HG03097 (cell line): Measurements from ENCODE around the gene GTF2I.
"Not testable (repeated sequence)": the region's sequence is repeated elsewhere in the genome, so short reads cannot be mapped to it uniquely, and the experiment has no call there.

ENCODE experiments used
- ATAC-seq: cut with Tn5 transposase; IDR thresholded peaks from one replicate; pipeline ENCODE4 v1.9.1; 2021; ENCODE audit not compliant: unreplicated experiment, low FRiP score

The GTF2I gene

DNA sequence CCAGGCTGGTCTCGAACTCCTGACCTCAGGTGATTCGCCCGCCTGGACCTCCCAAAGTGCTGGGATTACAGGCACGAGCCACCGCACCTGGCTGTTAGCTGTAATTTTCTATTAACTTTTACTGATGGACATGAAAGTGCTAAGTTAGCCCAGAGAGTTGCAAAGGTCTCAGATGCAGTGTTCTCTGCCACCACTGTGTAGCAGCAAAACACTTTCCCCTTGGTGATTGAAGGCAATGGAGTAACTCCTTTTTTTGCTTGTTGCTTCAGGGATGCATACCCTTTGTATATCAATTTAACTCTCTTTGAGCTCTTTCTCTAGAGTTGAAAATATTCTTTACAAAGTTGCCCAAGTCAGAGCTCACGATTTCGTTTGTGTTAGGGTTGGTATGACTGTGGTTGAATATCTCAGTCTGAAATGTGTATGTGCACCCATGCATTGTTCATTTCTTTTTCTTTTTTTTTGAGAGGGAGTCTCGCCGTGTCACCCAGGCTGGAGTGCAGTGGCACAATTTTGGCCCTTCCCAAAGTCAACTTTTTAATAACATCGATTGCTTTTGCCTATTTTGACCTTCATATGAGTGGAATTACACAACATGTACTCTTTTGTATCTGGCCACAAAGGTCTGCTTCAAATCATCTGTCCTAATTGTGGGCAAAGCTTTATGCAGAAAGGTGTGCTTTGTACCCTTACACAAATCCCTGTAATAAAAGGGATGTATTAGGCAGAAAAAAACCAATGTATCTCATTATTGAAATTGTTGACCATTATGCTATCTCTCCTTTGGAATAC lies 52.6 kb downstream of the GTF2I start:
- ATAC-seq = no peak

DNA sequence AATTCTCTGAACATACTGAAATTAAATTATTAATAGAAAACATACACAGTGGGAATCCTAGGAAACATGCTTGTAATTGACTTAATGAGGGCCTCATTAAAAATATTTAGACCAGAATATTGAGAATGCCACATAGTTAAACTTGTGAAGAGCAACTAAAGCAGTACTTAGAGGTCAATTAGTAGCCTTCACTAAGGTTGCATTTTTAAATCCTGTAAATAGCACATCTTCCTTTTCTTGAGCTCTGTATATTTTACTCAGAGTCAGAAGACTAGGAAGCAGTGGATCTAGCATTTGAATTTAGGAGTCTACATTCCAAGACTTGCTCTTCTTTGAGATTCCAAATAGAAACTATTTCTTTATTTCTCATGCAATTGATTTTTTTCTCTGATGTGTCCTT lies 56.0 kb downstream of the GTF2I start:
- ATAC-seq = no peak

DNA sequence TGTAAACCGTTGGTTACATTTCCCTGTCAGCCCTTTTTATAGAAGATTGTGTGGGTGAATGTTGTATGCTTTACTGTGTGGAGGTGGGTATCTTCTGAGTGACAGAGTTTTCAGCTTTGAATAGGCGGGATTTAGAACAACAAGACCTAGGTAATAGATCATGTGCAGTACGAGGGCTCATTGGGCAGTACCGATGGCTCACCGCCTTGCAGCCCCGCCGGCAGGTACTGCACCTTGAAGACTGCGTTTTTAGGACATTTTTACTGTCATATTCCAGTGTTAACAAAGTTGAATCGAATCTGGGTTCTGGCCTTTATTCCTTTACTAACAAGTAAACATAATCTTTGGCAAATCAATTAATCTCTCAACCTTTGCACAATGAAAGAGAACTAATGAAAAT lies 60.4 kb downstream of the GTF2I start:
- no peak for ATAC-seq

DNA sequence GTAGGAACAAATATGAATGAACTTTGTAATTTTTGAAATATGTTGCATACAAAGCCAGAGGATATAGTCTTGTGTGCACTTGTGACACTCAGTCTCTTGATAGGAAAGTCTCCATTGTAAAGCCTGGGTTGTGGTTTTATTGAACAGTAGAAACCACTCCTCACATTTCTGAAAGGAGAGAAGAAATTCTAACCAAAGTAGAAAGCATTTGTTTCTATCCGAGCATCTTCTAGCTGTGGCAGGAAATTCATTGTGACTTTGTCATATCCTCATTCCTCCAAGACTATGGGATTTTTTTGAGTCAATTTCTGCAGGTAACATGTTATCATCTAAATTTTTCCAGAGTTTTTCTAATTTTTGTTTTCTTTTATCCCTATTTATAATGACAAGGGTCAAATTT lies 60.8 kb downstream of the GTF2I start:
- ATAC-seq = no peak

DNA sequence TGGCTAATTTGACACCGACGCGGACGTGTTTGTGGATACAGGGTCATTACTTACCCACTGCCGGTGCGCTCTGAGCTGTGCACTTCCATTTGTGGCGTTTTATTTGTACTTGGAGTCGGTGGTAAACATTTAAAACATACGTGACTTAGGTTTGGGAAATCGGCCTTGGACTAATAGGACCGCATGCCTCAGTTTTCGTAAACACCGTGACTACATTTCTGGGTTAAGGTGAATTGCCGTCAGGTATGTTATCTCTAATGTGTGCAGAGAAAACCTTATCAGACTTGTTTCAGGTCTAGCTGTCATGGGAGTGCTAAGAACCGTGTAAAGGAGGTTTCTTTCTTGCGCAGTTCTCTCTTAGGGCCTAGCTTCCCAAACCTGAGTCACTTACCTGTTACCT lies 64.6 kb downstream of the GTF2I start:
- ATAC-seq = no peak

DNA sequence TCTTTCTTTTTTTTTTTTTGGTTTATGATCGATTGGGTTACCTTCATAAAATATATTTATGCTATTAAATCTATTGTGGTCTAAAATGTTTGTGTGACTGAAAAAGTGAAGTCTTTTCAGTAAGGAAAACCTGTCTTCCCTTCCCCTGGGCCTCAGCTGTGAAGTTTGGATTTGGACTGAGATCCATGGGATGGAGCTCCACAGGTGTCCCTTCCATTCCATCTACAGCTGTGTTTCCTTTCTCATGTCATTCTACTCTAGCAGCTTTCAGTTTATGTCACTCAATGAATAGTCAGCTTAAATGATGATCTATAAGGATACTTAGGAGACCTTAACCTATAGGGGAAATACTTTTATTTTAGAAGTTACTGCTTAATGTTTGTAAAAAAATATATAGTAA lies 68.3 kb downstream of the GTF2I start:
- ATAC-seq = no peak

DNA sequence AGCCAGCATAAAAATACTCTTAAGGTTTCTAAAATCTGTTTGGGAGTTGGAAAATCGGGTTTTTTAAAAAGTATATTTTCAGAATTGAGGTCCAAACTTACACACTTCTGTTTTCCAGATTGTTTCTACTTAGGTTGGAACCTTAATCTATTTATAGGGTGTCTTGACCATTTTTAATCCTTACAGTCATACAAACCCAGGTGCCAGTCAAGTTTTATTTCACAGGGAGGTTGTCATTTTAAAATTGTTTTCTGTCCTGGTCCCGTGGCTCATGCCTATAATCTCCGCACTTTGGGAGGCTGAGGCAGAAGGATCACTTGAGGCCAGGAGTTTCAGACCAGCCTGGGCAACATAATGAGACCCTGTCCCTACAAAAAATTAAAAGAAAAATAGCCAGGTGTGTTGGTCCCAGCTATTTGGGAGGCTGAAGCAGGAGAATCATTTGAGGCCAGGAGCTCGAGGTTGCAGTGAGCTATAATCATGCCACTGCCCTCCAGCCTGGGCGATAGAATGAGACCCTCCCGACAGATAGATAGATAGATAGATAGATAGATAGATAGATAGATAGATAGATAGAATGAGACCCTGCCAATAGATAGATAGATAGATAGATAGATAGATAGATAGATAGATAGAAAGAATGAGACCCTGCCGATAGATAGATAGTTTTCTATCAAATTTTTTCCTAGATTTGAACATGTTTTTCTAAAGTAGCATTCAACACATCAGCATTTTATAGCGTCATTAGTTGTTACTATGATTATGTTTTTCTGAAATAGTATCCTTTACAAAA lies 69.0 kb downstream of the GTF2I start:
- ATAC-seq = no peak

DNA sequence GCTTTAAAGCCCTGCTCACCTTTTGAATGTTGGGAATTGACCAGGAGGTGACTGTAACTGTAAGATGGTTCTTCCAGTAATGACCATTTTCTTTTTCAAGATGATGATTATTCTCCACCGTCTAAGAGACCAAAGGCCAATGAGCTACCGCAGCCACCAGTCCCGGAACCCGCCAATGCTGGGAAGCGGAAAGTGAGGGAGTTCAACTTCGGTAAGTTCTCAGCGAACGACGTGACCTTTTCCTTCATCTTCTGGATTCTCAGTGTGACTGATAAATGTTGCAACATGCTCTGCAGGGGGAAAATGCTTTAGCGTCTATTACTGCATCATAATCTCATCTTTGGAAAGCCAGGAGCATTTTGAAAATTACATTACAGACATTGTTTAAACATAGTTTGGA lies 71.2 kb downstream of the GTF2I start:
- ATAC-seq = not testable (repeated sequence)

DNA sequence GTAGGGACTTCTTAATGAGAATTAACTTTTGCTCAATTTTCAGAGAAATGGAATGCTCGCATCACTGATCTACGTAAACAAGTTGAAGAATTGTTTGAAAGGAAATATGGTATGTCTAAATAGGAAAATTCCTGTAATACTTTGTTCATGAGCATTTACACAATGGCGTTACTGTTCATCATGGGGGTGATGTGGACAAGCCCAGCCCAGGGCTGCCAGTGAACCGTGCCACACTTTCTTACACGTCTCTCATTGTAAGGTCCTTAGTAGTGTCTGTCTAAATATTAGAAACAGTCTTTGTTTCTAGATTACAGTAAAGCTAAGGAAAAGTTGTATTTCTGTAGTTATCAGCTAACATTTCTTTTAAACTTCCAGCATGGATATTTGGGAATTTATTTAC lies 72.7 kb downstream of the GTF2I start:
- ATAC-seq = not testable (repeated sequence)

DNA sequence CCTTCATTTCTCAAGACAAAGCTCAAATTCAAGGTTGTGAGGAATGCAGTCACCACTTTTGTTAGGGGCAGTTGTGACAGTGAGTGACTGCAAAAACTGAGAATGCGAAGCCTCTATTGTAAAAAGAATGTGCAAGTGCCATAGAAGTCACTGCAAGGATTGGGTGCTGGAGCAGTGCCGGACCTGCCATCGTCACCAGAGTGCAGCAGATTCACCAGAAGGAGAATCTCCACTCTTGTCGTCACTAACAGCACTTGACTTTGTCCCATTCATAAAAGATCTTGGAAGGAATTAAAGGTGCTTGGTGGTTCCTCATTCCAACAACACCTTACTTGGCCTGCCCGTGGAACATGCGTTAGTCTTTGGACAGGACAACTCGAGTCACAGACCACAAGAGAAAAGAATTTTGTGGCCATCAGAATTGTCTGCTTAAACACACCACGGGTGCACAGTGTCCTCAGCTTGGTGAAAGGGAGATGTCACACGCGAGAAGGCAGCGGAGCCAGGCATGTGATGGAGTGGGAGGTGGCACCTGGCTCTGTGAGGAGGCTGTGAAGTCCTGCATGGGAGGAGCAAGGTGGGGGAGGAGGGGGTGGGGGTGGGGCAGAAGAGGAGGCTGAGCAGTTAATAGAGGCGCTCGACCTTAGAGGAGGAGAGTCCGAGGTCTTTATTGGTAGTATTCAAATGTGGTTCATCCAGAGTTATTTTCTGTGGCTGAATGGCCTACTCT lies 82.6 kb downstream of the GTF2I start:
- ATAC-seq = not testable (repeated sequence)

DNA sequence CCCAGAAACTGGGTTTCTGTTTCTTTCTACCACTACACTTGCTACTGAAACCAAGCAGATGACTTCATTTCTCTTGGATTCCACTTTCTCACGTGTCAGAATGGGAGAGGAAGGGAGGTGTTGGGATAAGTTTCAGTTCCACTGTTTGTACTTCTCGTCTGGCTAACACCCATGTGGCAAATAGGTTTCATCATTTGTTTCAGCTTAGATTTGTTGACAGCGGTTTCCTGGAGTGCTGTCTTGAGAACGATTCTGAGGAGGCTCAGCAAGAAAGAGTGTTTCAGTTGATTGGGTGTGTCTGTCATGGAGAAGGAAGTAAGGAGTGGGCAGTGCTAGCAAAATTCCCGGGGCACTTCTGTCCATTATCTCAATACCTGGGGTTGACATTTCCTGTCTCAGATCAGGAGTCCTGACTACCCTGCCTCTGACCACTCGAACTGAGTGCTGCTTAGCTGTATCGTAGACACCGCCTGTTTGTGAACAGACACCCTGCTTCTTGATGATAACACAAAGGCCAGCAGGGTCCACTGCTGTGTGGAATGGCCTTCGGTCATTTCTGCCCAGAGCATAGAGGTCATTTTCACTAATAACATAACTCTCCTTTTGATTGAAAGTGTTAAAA lies 86.5 kb downstream of the GTF2I start:
- not testable (repeated sequence) for ATAC-seq

DNA sequence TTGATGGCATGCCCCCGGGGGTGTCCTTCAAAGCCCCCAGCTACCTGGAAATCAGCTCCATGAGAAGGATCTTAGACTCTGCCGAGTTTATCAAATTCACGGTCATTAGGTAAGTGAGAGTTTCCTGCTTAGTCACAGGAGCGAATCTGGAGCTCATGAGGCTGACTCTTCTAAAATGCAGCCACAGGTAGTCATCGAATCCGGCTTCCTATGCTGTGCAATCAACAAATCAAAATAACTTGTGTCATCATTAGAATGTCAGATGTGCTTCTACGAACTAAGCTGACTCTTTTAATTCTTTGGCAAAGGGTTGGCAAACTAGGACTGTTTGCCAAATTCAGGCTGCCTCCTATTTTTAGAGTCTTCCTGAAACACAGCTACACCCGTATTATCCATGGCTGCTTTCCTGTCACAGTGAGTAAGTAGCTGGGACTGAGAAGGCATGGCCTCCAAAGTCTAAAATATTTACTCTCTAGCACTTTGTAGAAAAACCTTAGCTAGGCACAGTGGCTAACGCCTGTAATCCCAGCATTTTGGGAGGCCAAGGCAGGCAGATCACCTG lies 96.5 kb downstream of the GTF2I start:
- not testable (repeated sequence) for ATAC-seq

DNA sequence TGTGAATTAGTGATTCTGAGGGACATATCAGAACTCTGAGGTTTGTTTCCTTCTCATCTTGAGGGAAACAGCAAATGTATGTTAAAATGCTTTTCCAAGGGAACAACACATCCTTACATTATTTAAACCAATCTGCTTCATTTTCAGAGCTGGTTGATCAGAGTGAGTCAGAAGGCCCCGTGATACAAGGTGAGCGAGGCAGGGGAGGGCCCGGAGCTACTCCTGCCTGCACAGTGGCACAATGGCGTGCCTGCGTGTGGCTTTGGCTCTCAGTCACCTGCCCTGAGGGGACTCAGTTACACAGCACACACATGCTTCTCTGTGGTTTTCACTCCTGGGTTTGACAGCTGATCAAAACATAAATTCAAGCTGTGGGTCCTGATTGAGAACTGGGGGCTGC lies 99.2 kb downstream of the GTF2I start:
- not testable (repeated sequence) for ATAC-seq

DNA sequence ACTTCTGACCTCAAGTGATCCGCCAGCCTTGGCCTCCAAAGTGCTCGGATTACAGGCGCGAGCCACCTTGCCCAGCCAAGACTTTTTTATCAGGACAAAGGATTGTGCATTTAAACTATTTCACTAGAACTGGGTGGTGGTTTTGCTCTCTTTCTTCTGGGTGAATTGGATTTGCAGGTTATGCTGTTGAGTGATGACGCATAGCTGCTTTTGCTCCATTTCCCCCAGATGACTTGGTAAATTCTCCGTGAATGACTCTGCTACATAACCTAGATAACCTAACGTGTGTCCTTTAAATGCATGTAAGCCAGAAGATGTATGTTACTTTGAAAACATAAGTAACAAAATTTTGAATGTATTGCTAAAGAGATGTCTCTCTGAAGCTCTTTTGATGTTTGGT lies 100.8 kb downstream of the GTF2I start:
- ATAC-seq = not testable (repeated sequence)

DNA sequence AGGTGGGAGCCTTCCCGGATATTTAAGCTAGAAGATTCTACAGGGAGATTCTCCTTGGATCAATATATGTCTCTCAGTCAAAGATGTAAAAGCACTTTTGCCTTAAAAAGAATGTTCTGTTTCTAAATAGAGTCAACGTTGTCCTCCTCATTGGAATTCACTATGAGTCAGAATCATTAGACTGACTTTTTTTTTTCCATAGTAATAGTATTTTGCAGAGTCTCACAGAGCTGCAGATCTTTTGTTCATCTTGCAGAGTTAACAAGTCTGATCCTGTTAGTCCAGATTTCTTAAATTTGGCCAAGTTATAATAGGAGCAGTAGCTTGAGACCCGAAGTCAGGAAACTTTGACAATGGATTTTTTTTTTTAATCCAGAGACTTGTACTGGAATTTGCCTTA lies 101.5 kb downstream of the GTF2I start:
- ATAC-seq = not testable (repeated sequence)

DNA sequence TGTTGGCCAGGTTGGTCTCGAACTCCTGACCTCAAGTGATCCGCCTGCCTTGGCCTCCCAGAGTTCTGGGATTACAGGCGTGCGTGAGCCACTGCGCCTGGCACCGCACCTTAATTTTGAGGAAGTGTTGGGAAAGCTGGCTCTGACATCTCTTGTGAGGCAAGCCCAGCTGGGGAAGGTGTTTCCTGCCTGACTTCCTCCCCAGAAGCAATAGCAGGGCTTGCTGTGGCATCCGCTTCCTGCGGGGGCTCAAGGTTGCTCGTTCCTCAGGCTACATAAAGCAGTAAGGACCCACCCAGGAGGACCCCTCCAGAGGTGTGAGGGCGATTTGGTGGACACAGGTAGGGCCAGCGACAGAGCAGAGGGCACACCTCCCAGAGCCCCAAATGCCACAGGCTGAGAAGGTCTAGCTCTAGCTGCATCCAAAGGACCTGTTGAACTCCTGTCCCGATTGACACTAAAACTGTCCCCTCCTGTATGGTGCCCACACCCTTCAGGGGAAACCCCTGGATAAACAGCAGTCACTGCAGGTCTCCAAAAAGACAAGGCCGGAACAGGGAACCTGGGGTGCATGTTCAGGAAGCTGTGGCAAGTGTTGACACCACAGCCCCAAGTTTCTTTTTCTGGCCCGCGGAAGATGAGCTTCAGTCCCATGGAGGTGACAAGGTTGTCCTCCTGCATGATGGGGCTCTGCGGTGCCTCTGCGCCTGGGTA lies 107.8 kb downstream of the GTF2I start:
- not testable (repeated sequence) for ATAC-seq

DNA sequence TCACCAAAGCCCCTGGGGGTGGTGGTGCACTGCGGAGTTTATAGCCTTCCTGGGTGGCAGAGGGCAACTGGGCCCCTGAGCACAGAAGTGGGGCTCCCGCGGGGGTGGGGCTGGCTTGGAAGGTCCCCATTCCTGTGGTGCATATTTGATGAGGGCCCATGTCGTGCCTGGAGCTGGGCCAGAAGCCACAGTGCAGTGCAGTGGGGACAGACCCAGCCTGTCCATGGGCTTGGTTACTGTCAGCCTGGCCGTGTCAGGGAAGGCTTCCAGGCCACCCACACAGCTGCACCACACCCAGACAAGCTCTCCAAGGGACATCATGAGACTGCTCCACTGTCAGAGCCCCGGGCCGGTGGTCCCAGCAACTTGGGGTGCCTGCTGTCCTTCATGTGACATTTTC lies 109.0 kb downstream of the GTF2I start:
- not testable (repeated sequence) for ATAC-seq

DNA sequence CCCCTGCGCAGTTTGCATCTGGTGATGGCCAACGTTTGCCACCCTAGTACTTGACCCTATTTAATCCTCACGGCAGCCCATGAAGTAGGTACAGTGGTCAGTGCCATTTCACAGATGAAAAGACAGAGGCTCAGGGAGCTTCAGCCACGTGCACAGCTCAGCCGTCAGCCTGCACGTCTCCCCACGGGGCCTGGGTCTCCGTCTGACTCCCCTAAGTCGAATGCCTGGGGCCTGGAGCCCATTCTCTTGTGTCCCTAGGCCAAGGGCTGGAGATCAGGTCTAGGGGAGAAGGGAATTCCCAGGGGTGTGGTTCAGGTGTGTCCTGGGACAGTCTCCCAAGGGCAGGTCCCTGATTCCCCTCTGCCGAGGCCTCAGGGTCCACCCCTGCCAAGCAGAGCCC lies 109.5 kb downstream of the GTF2I start:
- not testable (repeated sequence) for ATAC-seq

DNA sequence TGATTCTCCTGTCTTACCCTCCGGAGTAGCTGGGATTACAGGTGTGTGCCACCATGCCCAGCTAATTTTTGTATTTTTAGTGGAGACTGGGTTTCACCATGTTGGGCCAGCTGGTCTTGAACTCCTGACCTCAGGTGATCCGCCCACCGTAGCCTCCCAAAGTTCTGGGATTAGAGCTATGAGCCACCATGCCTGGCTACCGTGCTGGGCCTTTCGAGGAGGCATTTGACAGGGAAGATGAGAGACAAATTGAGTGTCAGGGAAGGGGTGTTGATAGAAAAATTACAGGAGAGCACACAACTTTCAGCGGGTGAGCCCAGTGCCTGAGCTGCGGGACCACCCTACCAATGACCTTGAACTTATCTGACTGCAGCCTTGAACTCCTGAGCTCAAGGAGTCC lies 112.5 kb downstream of the GTF2I start:
- not testable (repeated sequence) for ATAC-seq

DNA sequence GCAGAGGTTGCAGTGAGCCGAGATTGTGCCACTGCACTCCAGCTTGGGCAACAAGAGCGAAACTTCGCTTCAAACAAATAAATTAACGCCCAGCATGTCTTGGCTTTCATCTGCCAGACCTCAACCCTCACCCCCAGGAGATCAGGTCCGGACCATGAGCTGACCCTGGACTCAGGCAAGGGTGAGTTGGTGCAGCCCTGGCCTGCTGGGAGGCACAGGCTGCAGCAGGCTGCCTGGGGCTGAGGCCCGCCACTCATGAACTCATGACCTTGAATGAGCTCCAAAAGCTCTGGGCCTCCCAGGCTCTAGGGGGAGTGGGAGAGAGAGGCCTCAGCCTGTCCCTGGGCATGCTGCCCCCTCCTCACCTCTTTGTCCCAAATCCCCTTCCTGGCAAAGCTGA lies 114.6 kb downstream of the GTF2I start:
- not testable (repeated sequence) for ATAC-seq
